HepG2 (cell line): ENCODE measurements around the gene ZNF282. TPM values are rescaled to one million over a fixed set of nuclear protein-coding genes. Genes with fewer than 3 reads are reported as not detected.
A peak's percentile ranks its signal among the peaks of the same experiment; 100 is the strongest.

Experiments
- BRD4 ChIP-seq: sonication (generic); formaldehyde crosslinking; IDR thresholded peaks from 2 replicates; pipeline ENCODE4 v1.4.0; 2020; ENCODE audit warnings: missing genetic modification reagents
- CBFB ChIP-seq: sonication (generic); formaldehyde crosslinking; IDR thresholded peaks from 2 replicates; pipeline ENCODE4 v1.4.0; 2020; ENCODE audit warnings: missing genetic modification reagents
- HMGA1 ChIP-seq: sonication (generic); formaldehyde crosslinking; conservative IDR thresholded peaks from 2 replicates; pipeline ENCODE4 v1.4.0; 2020; ENCODE audit warnings: missing genetic modification reagents
- NR3C1 ChIP-seq: sonication (generic); formaldehyde crosslinking; IDR thresholded peaks from 2 replicates; pipeline ENCODE4 v1.4.0; 2020; ENCODE audit warnings: missing genetic modification reagents
- PHF21A ChIP-seq: sonication (generic); formaldehyde crosslinking; IDR thresholded peaks from 2 replicates; pipeline ENCODE4 v1.5.0; 2020; ENCODE audit warnings: mild to moderate bottlenecking, missing genetic modification reagents
- SNAPC2 ChIP-seq: sonication (generic); formaldehyde crosslinking; IDR thresholded peaks from 2 replicates; pipeline ENCODE4 v1.8.1; 2022; ENCODE audit warnings: mild to moderate bottlenecking, missing genetic modification reagents
- STAG1 ChIP-seq: sonication (generic); formaldehyde crosslinking; IDR thresholded peaks from 2 replicates; pipeline ENCODE4 v1.4.0; 2020; ENCODE audit warnings: missing genetic modification reagents
- YEATS2 ChIP-seq: sonication (generic); formaldehyde crosslinking; IDR thresholded peaks from 2 replicates; pipeline ENCODE4 v1.4.0; 2020; ENCODE audit warnings: missing genetic modification reagents, borderline replicate concordance
- ZIK1 ChIP-seq: sonication (generic); formaldehyde crosslinking; IDR thresholded peaks from 2 replicates; pipeline ENCODE4 v1.5.0; 2020; ENCODE audit warnings: mild to moderate bottlenecking, low read depth, missing genetic modification reagents, borderline replicate concordance
- ZNF543 ChIP-seq: sonication (generic); formaldehyde crosslinking; IDR thresholded peaks from 2 replicates; pipeline ENCODE4 v1.4.0; 2020; ENCODE audit warnings: mild to moderate bottlenecking, missing genetic modification reagents
- ZNF562 ChIP-seq: sonication (generic); formaldehyde crosslinking; IDR thresholded peaks from 2 replicates; pipeline ENCODE4 v1.8.0; 2022; ENCODE audit warnings: missing genetic modification reagents, borderline replicate concordance
- ZNF747 ChIP-seq: sonication (generic); formaldehyde crosslinking; IDR thresholded peaks from 2 replicates; pipeline ENCODE4 v1.8.1; 2023; ENCODE audit warnings: missing genetic modification reagents, mild to moderate bottlenecking, borderline replicate concordance
- polyA plus RNA-seq, 8 experiments: library from polyadenylated mRNA; depleted of rRNA in 3 of 8; stranded (reverse) in 7 of 8; unstranded in 1 of 8; fragments of >200 nt; fragmentation: Illumina TruSeq in 4 of 8; extraction: Trizol in 4 of 8; gene quantifications; 2 replicates each; pipeline versions ENCODE4 v1.2.1 to v1.2.3, GENCODE V29; 2011 to 2016; ENCODE audit warnings: low read depth in 4 of 8, missing spikeins in 1 of 8, mixed read lengths in 1 of 8; ENCODE audit not compliant: insufficient read depth in 1 of 8
- total RNA-seq, 5 experiments: library from RNA; depleted of rRNA; stranded (reverse); fragments of >200 nt; fragmentation: Illumina TruSeq; extraction: Trizol; gene quantifications; 2 replicates each; pipeline ENCODE4 v1.2.3, GENCODE V29; 2016; ENCODE audit warnings: low read depth in 1 of 5
- TF ChIP-seq, protein P1 (sequence below): sonication (generic); formaldehyde crosslinking; conservative IDR thresholded peaks from 2 replicates; pipeline ENCODE4 v1.4.0; 2020; ENCODE audit warnings: missing genetic modification reagents
- TF ChIP-seq, protein P2 (sequence below): sonication (generic); formaldehyde crosslinking; IDR thresholded peaks from 2 replicates; pipeline ENCODE4 v1.4.0; 2020; ENCODE audit warnings: mild to moderate bottlenecking, missing genetic modification reagents
- TF ChIP-seq, protein P3 (sequence below): sonication (generic); formaldehyde crosslinking; IDR thresholded peaks from 2 replicates; pipeline ENCODE4 v1.4.0; 2020; ENCODE audit warnings: missing genetic modification reagents, borderline replicate concordance
- TF ChIP-seq, protein P4 (sequence below): sonication (generic); formaldehyde crosslinking; IDR thresholded peaks from 2 replicates; pipeline ENCODE4 v1.5.0; 2020; ENCODE audit warnings: missing genetic modification reagents

ZNF282 gene
- total and polyA plus RNA-seq, 2 of the 13 experiments (the other 11 are each of a cell fraction or from before 2014, with no cell fraction given), result 9.1 to 20.9 TPM

DNA sequence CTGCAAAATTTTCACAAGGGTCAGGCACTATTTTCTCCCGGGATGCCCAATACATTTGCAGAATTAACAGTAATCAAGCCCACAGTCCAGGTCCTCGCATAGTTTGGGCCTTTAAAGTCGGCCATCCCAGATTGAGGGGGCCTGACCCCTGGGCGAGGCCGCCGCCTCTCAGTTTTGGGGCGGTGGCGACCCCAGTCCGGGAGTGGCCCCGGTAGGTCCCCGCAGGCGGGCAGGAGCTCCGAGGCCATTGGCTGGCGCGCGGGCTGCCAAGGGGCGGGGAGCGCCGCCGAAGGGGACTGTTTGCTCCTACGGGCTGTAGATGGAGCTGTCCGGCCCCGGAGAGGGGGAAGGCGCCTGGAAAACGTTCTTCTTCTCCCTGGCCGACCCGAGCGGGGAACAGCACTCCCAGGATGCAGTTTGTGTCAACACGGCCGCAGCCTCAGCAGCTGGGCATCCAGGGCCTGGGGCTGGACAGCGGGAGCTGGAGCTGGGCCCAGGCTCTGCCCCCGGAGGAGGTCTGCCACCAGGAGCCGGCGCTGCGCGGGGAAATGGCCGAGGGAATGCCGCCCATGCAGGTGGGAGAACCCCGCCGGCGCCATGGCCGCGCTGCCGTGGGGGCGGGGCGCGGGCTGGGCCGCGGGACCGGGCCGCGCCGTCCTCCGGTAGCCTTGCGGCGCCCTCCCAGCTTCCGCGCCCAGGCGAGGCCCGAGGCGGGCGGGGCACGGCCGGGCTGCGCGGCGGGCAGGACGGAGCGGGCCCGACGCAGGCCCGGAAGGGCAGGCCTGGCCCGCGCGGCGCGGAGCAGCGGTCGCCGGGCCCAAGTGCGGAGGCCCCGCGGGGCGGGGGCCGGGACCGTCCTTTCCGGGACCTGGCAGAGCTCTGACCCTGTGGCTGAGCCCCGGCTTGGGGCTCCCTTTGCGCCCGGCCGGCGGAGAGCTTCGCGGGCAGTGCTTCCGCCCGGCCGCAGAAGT is at the start of gene ZNF282 (continued):
- TF ChIP-seq, protein P1, sequence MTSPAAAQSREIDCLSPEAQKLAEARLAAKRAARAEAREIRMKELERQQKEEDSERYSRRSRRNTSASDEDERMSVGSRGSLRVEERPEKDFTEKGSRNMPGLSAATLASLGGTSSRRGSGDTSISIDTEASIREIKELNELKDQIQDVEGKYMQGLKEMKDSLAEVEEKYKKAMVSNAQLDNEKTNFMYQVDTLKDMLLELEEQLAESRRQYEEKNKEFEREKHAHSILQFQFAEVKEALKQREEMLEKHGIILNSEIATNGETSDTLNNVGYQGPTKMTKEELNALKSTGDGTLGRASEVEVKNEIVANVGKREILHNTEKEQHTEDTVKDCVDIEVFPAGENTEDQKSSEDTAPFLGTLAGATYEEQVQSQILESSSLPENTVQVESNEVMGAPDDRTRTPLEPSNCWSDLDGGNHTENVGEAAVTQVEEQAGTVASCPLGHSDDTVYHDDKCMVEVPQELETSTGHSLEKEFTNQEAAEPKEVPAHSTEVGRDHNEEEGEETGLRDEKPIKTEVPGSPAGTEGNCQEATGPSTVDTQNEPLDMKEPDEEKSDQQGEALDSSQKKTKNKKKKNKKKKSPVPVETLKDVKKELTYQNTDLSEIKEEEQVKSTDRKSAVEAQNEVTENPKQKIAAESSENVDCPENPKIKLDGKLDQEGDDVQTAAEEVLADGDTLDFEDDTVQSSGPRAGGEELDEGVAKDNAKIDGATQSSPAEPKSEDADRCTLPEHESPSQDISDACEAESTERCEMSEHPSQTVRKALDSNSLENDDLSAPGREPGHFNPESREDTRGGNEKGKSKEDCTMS, result 0 out of 2 replicates have a peak, but pooled peaks have one; percentile 39
- TF ChIP-seq, protein P2, sequence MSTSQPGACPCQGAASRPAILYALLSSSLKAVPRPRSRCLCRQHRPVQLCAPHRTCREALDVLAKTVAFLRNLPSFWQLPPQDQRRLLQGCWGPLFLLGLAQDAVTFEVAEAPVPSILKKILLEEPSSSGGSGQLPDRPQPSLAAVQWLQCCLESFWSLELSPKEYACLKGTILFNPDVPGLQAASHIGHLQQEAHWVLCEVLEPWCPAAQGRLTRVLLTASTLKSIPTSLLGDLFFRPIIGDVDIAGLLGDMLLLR, result peak; percentile 66; the same call in 1 of the 2 replicates
- TF ChIP-seq ZNF562 (no peak), PHF21A (CRISPR knock-in tag) (peak; percentile 90), NR3C1 (no peak), YEATS2 (CRISPR knock-in tag) (peak; percentile 88), BRD4 (peak; percentile 83), CBFB (CRISPR knock-in tag) (no peak), ZIK1 (CRISPR knock-in tag) (no peak), HMGA1 (no peak), ZNF543 (CRISPR knock-in tag) (no peak), ZNF747 (0 out of 2 replicates have a peak, but pooled peaks have one; percentile 63), SNAPC2 (CRISPR knock-in tag) (no peak), STAG1 (CRISPR knock-in tag) (peak; percentile 43)
- TF ChIP-seq, protein P3, sequence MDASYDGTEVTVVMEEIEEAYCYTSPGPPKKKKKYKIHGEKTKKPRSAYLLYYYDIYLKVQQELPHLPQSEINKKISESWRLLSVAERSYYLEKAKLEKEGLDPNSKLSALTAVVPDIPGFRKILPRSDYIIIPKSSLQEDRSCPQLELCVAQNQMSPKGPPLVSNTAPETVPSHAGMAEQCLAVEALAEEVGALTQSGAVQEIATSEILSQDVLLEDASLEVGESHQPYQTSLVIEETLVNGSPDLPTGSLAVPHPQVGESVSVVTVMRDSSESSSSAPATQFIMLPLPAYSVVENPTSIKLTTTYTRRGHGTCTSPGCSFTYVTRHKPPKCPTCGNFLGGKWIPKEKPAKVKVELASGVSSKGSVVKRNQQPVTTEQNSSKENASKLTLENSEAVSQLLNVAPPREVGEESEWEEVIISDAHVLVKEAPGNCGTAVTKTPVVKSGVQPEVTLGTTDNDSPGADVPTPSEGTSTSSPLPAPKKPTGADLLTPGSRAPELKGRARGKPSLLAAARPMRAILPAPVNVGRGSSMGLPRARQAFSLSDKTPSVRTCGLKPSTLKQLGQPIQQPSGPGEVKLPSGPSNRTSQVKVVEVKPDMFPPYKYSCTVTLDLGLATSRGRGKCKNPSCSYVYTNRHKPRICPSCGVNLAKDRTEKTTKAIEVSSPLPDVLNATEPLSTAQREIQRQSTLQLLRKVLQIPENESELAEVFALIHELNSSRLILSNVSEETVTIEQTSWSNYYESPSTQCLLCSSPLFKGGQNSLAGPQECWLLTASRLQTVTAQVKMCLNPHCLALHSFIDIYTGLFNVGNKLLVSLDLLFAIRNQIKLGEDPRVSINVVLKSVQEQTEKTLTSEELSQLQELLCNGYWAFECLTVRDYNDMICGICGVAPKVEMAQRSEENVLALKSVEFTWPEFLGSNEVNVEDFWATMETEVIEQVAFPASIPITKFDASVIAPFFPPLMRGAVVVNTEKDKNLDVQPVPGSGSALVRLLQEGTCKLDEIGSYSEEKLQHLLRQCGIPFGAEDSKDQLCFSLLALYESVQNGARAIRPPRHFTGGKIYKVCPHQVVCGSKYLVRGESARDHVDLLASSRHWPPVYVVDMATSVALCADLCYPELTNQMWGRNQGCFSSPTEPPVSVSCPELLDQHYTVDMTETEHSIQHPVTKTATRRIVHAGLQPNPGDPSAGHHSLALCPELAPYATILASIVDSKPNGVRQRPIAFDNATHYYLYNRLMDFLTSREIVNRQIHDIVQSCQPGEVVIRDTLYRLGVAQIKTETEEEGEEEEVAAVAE (CRISPR knock-in tag), result peak; percentile 70; the same call in 1 of the 2 replicates
- TF ChIP-seq, protein P4, sequence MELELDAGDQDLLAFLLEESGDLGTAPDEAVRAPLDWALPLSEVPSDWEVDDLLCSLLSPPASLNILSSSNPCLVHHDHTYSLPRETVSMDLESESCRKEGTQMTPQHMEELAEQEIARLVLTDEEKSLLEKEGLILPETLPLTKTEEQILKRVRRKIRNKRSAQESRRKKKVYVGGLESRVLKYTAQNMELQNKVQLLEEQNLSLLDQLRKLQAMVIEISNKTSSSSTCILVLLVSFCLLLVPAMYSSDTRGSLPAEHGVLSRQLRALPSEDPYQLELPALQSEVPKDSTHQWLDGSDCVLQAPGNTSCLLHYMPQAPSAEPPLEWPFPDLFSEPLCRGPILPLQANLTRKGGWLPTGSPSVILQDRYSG, result no peak
